Measurements from ENCODE around the gene SMC1A. TPM values are rescaled to one million over a fixed set of nuclear protein-coding genes. Genes with fewer than 3 reads are reported as not detected.

SMC1A gene
- total RNA-seq, 1 donor from 2014 or later, result 11.2 TPM

- no peaks in the 10 kb centered on the region for H3K9me3 ChIP-seq
- H3K36me3 ChIP-seq, result no peaks in the 10 kb centered on the region
- no peak overlapping the region for H3K27ac ChIP-seq
- intact Hi-C loops (cut with DNase I), result no loop called here
- TF ChIP-seq, protein P1, sequence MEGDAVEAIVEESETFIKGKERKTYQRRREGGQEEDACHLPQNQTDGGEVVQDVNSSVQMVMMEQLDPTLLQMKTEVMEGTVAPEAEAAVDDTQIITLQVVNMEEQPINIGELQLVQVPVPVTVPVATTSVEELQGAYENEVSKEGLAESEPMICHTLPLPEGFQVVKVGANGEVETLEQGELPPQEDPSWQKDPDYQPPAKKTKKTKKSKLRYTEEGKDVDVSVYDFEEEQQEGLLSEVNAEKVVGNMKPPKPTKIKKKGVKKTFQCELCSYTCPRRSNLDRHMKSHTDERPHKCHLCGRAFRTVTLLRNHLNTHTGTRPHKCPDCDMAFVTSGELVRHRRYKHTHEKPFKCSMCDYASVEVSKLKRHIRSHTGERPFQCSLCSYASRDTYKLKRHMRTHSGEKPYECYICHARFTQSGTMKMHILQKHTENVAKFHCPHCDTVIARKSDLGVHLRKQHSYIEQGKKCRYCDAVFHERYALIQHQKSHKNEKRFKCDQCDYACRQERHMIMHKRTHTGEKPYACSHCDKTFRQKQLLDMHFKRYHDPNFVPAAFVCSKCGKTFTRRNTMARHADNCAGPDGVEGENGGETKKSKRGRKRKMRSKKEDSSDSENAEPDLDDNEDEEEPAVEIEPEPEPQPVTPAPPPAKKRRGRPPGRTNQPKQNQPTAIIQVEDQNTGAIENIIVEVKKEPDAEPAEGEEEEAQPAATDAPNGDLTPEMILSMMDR (IDR thresholded peaks at IDR 0.05), result no peak
- H3K4me1 ChIP-seq, result no peaks in the 10 kb centered on the region
- no peaks in the 10 kb centered on the region for H3K27me3 ChIP-seq
- H3K4me3 ChIP-seq, result no peak overlapping the region
- no peak for DNase-seq (ENCODE audit: low spot score in 2 of 2)
Measured at GRCh38 chrX:53337101-53337500, 85.4 kb downstream of the SMC1A start.

DNA sequence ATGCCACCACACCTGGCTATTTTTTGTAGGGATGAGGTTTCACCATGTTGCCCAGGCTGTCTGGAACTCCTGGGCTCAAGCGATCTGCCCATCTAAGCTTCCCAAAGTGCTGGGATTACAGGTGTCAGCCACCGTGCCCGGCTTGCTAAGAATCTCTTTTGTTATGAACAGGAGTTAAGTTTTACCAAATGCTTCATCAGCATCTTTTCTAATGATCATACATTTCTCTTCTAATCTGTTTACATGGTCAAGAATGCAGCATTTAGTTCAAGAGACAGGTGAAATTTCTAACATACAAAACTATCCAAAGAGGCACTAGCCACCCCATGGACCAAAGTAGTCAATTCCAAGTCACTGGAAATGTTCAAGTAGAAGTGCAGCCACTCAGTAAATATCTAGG, 88.6 kb downstream of the SMC1A start:
- Histone ChIP-seq H3K27ac (no peak overlapping the region), H3K4me1 (no peaks in the 10 kb centered on the region), H3K27me3 (no peaks in the 10 kb centered on the region), H3K4me3 (no peak overlapping the region), H3K9me3 (no peaks in the 10 kb centered on the region), H3K36me3 (no peaks in the 10 kb centered on the region)
- TF ChIP-seq, protein P1 (IDR thresholded peaks at IDR 0.05), result no peak
- intact Hi-C loops (cut with DNase I), result loop anchor here (5.0 kb wide), 1 partner anchor 52 kb away; the partner anchor contains the start of gene IQSEC2
- no peak for DNase-seq (ENCODE audit: low spot score in 2 of 2)

DNA sequence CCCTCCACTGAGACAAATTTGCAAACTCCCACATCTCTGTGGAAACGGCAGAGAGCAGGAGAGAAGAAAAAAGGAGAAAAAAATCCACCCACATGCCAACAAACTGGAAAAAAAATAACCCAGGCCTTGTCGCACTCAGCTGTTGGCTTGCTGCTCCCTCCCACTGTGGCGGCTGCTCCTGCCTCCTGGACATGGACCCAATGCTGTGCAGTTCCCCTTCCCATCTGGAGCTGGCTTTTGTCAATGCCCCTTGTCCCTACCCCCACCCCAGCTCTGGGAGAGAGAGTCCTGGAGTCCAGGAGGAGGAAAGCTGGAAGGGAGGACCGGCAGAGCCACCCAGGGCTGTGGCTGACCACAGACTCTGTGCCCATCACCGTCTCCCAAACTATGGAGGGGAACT, 90.2 kb downstream of the SMC1A start:
- Histone ChIP-seq H3K9me3 (no peaks in the 10 kb centered on the region), H3K27ac (no peak overlapping the region), H3K36me3 (no peaks in the 10 kb centered on the region), H3K4me1 (no peaks in the 10 kb centered on the region), H3K27me3 (no peaks in the 10 kb centered on the region), H3K4me3 (no peak overlapping the region)
- DNase-seq (ENCODE audit: low spot score in 2 of 2), result no peak
- intact Hi-C loops (cut with DNase I), result loop anchor here (5.0 kb wide), 1 partner anchor 50 kb away; the partner anchor contains the start of gene IQSEC2
- TF ChIP-seq, protein P1 (IDR thresholded peaks at IDR 0.05), result no peak

- Histone ChIP-seq H3K27ac (no peak overlapping the region), H3K27me3 (no peaks in the 10 kb centered on the region), H3K36me3 (no peaks in the 10 kb centered on the region), H3K4me1 (no peaks in the 10 kb centered on the region), H3K4me3 (no peak overlapping the region), H3K9me3 (no peaks in the 10 kb centered on the region)
- no peak for DNase-seq (ENCODE audit: low spot score in 2 of 2)
- TF ChIP-seq, protein P1 (IDR thresholded peaks at IDR 0.05), result no peak
- intact Hi-C loops (cut with DNase I), result loop anchor here (2.0 to 5.0 kb wide), 2 partner anchors 14 to 48 kb away; partner anchors contain the start of gene IQSEC2
Measured at GRCh38 chrX:53330331-53330730, 92.1 kb downstream of the SMC1A start.

DNA sequence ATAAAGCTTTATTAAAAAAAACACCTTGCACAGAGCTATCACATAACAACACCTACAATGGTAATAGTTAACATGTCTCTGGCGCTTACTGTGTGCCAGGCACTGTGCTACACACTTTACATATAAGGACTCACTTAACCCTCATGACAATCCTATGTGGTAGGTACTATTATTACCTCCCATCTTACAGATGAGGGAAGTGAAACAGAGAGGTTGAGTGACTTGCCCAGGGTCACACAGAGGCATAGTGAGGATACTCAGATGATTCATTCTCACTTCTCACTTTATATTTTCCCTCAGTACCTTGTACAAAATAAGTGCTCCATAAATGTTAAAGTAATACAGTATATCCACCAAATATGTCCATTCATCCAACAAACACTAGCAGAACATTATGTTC, 97.7 kb downstream of the SMC1A start:
- no peaks in the 10 kb centered on the region for H3K36me3 ChIP-seq
- no peaks in the 10 kb centered on the region for H3K9me3 ChIP-seq
- peaks cover 7% of the 10 kb centered on the region for H3K27me3 ChIP-seq
- H3K27ac ChIP-seq, result no peak overlapping the region
- H3K4me3 ChIP-seq, result no peak overlapping the region
- peaks cover 0 to 4% of the 10 kb centered on the region in 2 donors for H3K4me1 ChIP-seq
- intact Hi-C loops (cut with DNase I), result no loop called here
- TF ChIP-seq, protein P1 (IDR thresholded peaks at IDR 0.05), result no peak
- no peak for DNase-seq (ENCODE audit: low spot score in 2 of 2)

Other genes starting within 250 kb of the SMC1A start
- gene KDM5C, start 197.4 kb downstream of the SMC1A start, total RNA-seq, result 71.7 TPM
- 43.3 TPM for gene IQSEC2, start 141.1 kb downstream of the SMC1A start, total RNA-seq
- gene RIBC1, start 219 bp upstream of the SMC1A start, total RNA-seq, result not detected
- gene HSD17B10, start 11.7 kb upstream of the SMC1A start, total RNA-seq, result 21.5 TPM